SK-N-SH treated with all-trans-retinoic acid at 6 μM for 48 hours (cell line): ENCODE results near the gene RIMS3.
A peak's percentile ranks its signal among the peaks of the same experiment; 100 is the strongest.

Experiments used
- ATAC-seq: fragments of 200-7000 bp; cut with Tn5 transposase; 3 replicates; pipeline ENCODE4 v1.9.1; 2020; ENCODE audit warnings: mild to moderate bottlenecking, moderate library complexity
- CSDC2 ChIP-seq: fragments of 250-450 bp; sonication (Bioruptor Pico); IDR thresholded peaks from 2 replicates; pipeline ENCODE4 v1.5.0; 2020; ENCODE audit warnings: mild to moderate bottlenecking, moderate library complexity
- CSRNP3 ChIP-seq: fragments of 250-450 bp; sonication (Bioruptor Pico); IDR thresholded peaks from 2 replicates; pipeline ENCODE4 v1.5.1; 2021; ENCODE audit warnings: mild to moderate bottlenecking, moderate library complexity
- ESRRG ChIP-seq: fragments of 250-450 bp; sonication (Bioruptor Pico); IDR thresholded peaks from 2 replicates; pipeline ENCODE4 v1.6.1; 2021; ENCODE audit warnings: mild to moderate bottlenecking
- GLIS3 ChIP-seq: fragments of 250-450 bp; sonication (Bioruptor Pico); IDR thresholded peaks from 2 replicates; pipeline ENCODE4 v1.5.0; 2020; ENCODE audit warnings: mild to moderate bottlenecking, moderate library complexity
- PATZ1 ChIP-seq: fragments of 250-450 bp; sonication (Bioruptor Pico); IDR thresholded peaks from 2 replicates; pipeline ENCODE4 v1.8.0; 2020; ENCODE audit warnings: mild to moderate bottlenecking, moderate library complexity, borderline replicate concordance
- PPARA ChIP-seq: fragments of 250-450 bp; sonication (Bioruptor Pico); IDR thresholded peaks from 2 replicates; pipeline ENCODE4 v1.5.0; 2020; ENCODE audit warnings: mild to moderate bottlenecking, borderline replicate concordance
- TCF4 ChIP-seq: fragments of 250-450 bp; sonication (Bioruptor Pico); IDR thresholded peaks from 2 replicates; pipeline ENCODE4 v1.8.0; 2021; ENCODE audit warnings: mild to moderate bottlenecking, moderate library complexity, borderline replicate concordance
- TOX ChIP-seq: fragments of 250-450 bp; sonication (Bioruptor Pico); IDR thresholded peaks from 2 replicates; pipeline ENCODE4 v1.8.0; 2021; ENCODE audit warnings: mild to moderate bottlenecking, moderate library complexity, borderline replicate concordance
- ZFP30 ChIP-seq: fragments of 450-650 bp; formaldehyde crosslinking; IDR thresholded peaks from 2 replicates; pipeline ENCODE4 v1.5.0; 2022; ENCODE audit warnings: mild to moderate bottlenecking, moderate library complexity
- ZNF70 ChIP-seq: fragments of 450-650 bp; formaldehyde crosslinking; IDR thresholded peaks from 2 replicates; pipeline ENCODE4 v1.5.0; 2020; ENCODE audit warnings: mild to moderate bottlenecking, moderate library complexity
- TF ChIP-seq, protein P1 (sequence below): fragments of 250-450 bp; sonication (Bioruptor Pico); IDR thresholded peaks from 2 replicates; pipeline ENCODE4 v1.8.0; 2021; ENCODE audit warnings: low read depth, mild to moderate bottlenecking, moderate library complexity, borderline replicate concordance
- TF ChIP-seq, protein P2 (sequence below): fragments of 250-450 bp; sonication (Bioruptor Pico); IDR thresholded peaks from 2 replicates; pipeline ENCODE4 v1.5.1; 2020; ENCODE audit warnings: low read depth, mild to moderate bottlenecking, moderate library complexity
- TF ChIP-seq, protein P3 (sequence below): fragments of 250-450 bp; sonication (Bioruptor Pico); IDR thresholded peaks from 2 replicates; pipeline ENCODE4 v1.5.0; 2020; ENCODE audit warnings: mild to moderate bottlenecking, moderate library complexity

The RIMS3 gene

GRCh38 chr1:40625476-40626382, 39.8 kb downstream of the RIMS3 start:
- TF ChIP-seq, protein P1, sequence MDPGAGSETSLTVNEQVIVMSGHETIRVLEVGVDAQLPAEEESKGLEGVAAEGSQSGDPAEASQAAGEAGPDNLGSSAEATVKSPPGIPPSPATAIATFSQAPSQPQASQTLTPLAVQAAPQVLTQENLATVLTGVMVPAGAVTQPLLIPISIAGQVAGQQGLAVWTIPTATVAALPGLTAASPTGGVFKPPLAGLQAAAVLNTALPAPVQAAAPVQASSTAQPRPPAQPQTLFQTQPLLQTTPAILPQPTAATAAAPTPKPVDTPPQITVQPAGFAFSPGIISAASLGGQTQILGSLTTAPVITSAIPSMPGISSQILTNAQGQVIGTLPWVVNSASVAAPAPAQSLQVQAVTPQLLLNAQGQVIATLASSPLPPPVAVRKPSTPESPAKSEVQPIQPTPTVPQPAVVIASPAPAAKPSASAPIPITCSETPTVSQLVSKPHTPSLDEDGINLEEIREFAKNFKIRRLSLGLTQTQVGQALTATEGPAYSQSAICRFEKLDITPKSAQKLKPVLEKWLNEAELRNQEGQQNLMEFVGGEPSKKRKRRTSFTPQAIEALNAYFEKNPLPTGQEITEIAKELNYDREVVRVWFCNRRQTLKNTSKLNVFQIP, result no peak
- TF ChIP-seq CSRNP3 (CRISPR knock-in tag) (no peak), PATZ1 (CRISPR knock-in tag) (no peak), CSDC2 (CRISPR knock-in tag) (no peak), TCF4 (CRISPR knock-in tag) (no peak), GLIS3 (CRISPR knock-in tag) (no peak), PPARA (CRISPR knock-in tag) (no peak), TOX (CRISPR knock-in tag) (no peak), ZNF70 (CRISPR knock-in tag) (no peak)
- TF ChIP-seq, protein P2, sequence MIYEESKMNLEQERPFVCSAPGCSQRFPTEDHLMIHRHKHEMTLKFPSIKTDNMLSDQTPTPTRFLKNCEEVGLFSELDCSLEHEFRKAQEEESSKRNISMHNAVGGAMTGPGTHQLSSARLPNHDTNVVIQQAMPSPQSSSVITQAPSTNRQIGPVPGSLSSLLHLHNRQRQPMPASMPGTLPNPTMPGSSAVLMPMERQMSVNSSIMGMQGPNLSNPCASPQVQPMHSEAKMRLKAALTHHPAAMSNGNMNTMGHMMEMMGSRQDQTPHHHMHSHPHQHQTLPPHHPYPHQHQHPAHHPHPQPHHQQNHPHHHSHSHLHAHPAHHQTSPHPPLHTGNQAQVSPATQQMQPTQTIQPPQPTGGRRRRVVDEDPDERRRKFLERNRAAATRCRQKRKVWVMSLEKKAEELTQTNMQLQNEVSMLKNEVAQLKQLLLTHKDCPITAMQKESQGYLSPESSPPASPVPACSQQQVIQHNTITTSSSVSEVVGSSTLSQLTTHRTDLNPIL (CRISPR knock-in tag), result no peak
- ATAC-seq, result peak; percentile 50

- no peak for TF ChIP-seq CSRNP3 (CRISPR knock-in tag)
- no peak for TF ChIP-seq TCF4 (CRISPR knock-in tag)
- no peak for TF ChIP-seq ESRRG (CRISPR knock-in tag)
- no peak for TF ChIP-seq CSDC2 (CRISPR knock-in tag)
- TF ChIP-seq, protein P2 (CRISPR knock-in tag), result no peak
- TF ChIP-seq, protein P3, sequence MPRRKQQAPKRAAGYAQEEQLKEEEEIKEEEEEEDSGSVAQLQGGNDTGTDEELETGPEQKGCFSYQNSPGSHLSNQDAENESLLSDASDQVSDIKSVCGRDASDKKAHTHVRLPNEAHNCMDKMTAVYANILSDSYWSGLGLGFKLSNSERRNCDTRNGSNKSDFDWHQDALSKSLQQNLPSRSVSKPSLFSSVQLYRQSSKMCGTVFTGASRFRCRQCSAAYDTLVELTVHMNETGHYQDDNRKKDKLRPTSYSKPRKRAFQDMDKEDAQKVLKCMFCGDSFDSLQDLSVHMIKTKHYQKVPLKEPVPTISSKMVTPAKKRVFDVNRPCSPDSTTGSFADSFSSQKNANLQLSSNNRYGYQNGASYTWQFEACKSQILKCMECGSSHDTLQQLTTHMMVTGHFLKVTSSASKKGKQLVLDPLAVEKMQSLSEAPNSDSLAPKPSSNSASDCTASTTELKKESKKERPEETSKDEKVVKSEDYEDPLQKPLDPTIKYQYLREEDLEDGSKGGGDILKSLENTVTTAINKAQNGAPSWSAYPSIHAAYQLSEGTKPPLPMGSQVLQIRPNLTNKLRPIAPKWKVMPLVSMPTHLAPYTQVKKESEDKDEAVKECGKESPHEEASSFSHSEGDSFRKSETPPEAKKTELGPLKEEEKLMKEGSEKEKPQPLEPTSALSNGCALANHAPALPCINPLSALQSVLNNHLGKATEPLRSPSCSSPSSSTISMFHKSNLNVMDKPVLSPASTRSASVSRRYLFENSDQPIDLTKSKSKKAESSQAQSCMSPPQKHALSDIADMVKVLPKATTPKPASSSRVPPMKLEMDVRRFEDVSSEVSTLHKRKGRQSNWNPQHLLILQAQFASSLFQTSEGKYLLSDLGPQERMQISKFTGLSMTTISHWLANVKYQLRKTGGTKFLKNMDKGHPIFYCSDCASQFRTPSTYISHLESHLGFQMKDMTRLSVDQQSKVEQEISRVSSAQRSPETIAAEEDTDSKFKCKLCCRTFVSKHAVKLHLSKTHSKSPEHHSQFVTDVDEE (CRISPR knock-in tag), result no peak
- no peak for TF ChIP-seq ZNF70 (CRISPR knock-in tag)
- TF ChIP-seq ZFP30 (CRISPR knock-in tag), result no peak
- ATAC-seq, result peak; percentile 79
Measured at GRCh38 chr1:40625076-40625475, 40.4 kb downstream of the RIMS3 start.
